DMS53 (cell line): ENCODE data around the gene SIK3.
"Not testable (repeated sequence)": the region's sequence is repeated elsewhere in the genome, so short reads cannot be mapped to it uniquely, and the experiment has no call there.

ENCODE experiments used
- DNase-seq: peaks from one replicate; lab custom pipeline; 2025; lab: John Stamatoyannopoulos, UW

SIK3 gene

GRCh38 chr11:116825854-116826750, 272.1 kb downstream of the SIK3 start:
- no peak for DNase-seq

DNA sequence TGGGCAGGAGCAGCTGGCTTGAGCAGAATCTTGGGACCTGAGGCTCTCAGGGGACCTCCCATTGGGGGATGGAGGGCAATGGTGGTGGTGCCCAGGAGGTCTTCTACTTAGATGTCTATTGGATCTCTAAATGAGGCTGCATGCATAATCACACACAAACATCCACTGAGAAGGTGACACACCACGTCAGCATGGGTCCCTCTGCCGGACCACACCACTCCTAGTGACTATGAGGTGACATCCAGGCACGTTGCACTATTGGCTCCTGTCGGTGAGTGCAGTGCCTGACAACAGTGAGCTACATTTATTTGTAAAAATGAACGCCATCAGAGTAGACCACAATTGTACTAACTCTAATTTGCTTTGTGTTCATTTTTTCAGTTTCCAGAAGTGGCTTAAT, 272.8 kb downstream of the SIK3 start:
- no peak for DNase-seq

DNA sequence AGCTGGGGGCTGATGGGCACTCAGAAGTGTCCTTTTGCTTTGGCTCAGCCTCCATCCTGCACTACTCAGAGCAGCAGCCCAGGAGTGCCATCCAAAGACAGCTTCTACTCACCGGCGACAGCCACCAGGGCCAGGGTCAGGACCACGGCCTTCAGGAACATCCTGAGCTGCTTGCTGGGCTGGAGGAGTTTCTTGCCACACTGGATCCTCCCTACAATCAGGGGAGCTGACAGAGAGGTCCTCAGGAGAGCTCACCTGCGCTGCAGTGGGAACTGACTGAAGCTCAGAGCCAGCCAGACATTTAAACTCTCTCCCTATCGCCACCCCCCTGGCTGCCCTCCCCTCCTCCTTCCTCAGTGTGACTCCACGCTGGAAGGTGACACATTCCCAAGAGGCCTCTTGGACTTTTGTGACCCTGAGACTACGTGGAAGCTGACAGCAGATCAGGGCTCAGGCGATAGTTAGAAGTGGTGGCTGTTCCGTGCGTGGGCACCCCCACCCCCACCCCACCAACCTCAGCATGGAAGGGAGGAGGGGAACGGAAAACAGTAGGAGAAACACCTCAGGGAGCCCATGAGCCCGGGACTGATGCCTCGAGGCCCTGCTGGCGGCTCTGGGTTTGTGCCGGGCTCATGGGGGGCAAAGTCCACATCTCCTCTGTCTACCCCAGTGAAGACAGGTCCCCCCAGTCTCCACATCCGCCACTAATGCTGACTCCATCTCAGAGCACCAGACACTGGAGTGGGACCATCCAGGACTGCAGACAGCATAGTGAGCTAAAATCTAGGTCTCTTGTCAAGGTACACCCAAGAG, 275.0 kb downstream of the SIK3 start, which contains the start of gene APOA4:
TSS of gene APOA4 (minus strand) at position 274 of the 813 bp plus-strand sequence. CDS start at position 161, 113 bp downstream.
- DNase-seq: no peak

GRCh38 chr11:116822575-116822974, 275.7 kb downstream of the SIK3 start:
- DNase-seq: no peak

DNA sequence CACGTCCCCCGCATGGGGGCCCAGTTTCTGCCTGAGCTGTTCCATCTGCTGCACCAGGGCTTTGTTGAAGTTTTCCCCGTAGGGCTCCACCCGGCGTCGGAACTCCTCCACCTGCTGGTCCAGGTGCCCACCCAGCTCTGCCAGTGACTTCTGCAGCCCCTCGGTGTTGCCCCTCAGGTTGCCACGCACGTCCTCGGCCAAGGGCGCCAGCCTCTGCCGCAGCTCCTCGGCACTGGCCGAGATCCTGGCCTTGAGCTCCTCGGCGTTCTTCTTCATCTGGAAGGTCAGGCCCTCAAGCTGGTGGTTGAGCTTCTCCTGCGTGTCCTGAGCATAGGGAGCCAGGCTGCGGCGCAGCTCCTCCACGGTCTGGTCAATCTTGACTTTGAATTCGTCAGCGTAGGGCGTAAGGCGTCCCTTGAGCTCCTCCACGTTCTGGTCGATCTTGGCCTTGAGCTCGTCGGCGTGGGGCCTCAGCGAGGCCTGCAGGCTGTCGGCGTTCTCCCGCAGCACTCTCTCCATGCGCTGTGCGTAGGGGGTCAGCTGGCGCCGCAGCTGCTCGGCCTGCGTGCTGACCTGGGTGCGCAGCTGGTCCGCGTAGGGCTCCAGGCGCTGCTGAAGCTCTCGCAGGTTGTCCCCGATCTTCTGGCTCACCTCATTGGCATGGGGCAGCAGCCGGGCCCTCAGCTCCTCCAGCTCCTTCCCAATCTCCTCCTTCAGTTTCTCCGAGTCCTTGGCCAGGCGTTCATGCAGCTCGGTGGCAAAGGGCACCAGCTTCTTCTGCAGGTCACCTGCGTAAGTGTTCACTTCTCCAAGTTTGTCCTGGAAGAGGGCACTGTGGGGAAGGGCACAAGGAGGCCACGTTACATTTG, 276.9 kb downstream of the SIK3 start:
- DNase-seq: no peak

DNA sequence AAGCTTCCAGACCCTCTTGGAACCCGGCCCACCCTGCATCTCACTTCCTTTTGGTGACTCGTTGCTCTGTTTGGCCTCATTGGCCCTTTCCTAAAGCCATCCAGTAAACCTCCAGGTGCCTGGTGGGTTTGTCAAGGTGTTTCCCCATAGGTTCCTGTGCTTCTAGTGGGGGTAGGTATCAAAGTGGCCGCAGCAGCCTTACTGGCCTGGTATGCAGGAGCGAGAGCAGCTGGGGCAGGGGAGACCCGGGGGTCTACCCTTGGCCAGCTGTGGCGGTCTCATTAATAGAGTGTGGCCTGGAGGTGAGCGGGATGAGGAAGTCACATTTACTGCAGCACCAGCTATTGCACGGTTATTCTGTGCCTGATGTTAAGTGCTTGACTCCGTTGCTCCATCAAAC, 279.2 kb downstream of the SIK3 start:
- no peak for DNase-seq

GRCh38 chr11:116814502-116814901, 283.7 kb downstream of the SIK3 start:
- DNase-seq: no peak

- no peak for DNase-seq
Measured at GRCh38 chr11:116813781-116814471, 284.3 kb downstream of the SIK3 start.

GRCh38 chr11:116813170-116813569, 285.1 kb downstream of the SIK3 start:
- no peak for DNase-seq

DNA sequence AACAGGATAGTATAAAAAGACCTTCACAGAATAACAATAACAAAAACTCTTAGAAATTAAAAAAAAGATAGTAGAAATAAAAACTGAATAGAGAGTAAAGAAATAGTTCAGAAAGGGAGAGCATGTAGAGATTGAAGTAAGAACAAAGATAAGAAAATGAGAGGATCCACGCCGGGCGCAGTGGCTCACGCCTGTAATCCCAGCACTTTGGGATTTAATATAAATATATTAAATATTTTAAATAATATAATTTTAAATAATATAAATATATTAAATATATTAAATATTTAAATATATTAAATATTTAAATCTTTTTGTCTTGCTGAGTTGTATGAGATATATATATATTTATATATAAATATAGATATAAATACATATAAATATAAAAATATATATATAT, 286.1 kb downstream of the SIK3 start:
- DNase-seq: no peak

DNA sequence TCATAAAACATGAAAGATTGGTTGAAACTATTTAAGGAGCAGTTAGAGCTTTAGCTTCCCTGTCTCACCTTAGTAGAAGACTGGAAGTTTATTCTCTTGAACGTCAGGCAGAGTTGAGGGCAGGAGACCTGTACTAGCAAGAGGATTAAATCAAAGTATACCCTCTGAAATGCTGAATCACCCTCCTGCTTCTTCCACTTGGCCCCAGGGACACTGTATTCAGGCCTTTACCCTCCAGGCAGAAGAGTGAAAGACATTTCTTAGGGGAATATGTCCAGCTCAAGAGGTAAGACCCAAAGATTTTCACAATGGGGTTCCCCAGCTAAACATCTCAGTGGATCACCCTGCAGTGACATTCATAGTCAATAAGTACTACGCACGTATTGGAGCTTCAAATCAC, 287.0 kb downstream of the SIK3 start:
- DNase-seq: no peak

DNA sequence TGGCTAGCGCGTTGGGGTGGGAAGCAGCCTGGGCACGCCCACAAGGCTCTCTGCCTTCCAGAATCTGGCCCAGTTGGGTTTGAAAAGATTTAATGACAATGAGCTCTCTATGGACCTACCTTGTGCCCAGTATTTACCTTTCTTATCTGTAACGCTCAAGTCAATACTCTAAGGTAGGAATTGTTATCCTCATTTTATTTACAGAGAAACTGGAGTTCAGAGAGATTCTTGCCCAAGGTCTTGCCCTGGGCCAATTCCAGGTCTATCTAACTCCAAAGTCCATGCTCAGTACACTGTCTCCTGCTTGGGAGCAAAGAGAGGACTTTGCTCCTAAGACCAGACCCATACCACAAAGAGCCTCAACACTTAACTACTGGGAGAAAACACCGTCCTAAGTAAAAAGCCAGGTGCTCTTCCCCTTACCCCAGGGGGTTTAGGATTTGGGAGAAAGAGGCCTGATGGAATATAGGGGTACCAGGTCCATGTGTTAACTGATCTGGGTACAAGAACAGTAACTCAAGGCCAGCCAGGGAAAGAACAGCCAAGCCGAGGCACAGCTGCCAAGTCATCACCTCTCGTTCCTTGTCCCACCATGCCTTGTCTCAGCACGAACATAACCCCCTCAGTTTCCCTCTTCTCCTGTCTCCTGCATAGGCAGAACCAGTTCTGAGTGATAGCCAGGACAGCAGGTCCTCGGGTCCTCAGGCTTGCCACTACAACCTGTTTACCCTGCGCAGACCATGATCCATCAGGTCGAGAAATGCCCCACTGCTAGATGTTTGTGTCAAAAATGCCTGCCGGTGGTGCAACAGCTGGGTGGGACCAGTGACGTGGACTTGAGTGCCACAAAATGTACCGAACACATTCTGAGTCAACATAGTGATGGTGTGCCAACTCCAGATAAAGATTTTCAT, 289.7 kb downstream of the SIK3 start:
- no peak for DNase-seq

GRCh38 chr11:116807601-116808261, 290.5 kb downstream of the SIK3 start:
- no peak for DNase-seq

GRCh38 chr11:116804001-116804400, 294.2 kb downstream of the SIK3 start:
- no peak for DNase-seq

DNA sequence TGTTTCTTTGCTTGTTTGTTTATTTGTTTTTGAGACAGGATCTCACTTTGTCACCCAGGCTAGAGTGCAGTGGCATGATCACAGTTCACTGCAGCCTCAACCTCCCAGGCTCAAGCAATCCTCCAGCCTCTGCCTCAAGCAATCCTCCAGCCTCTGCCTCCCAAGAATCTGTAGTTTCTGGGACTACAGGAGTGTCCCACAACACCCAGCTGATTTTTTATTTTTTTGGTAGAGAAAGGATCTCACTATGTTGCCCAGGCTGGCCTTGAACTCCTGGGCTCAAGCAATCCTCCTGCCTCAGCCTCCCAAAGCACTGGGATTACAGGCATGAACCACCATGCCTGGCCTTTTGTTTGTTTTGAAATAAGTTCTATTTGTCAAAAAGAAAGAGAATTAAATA, 296.6 kb downstream of the SIK3 start:
- not testable (repeated sequence) for DNase-seq

DNA sequence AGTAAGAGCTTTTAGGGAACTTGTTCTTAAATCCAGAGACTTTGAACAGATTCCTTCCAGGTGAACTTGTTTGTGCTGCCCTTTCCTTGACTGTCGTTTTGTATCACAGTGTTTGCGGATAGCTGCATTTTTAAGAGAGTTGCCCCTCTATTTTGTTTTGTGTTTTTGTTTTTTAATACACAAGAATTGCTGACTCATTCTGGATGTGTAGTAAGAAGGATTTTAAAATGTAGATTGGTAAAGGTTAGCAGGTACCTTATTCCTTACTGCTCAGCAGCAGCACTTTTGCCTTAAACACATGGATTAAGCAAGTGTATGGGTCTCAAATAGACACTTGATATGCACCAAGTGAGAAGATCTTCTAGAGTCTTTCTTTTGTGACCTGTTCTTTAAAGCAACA, 297.6 kb downstream of the SIK3 start:
- no peak for DNase-seq

DNA sequence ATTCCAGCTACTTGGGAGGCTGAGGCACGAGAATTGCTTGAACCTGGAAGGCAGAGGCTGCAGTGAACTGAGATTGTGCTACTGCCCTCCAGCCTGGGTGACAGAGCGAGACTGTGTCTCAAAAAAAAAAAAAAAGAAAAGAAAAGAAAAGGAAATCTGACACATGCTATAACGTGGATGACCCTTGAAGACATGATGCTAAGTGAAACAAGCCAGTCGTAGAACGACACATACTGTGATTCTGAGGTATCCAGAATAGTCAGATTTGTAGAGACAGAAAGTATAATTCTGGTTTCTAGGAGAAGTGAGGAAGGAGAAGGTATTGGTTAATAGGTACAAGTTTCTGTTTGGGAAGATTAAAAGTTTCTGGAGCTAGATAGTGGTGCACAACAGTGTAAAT, 299.9 kb downstream of the SIK3 start:
- no peak for DNase-seq

DNA sequence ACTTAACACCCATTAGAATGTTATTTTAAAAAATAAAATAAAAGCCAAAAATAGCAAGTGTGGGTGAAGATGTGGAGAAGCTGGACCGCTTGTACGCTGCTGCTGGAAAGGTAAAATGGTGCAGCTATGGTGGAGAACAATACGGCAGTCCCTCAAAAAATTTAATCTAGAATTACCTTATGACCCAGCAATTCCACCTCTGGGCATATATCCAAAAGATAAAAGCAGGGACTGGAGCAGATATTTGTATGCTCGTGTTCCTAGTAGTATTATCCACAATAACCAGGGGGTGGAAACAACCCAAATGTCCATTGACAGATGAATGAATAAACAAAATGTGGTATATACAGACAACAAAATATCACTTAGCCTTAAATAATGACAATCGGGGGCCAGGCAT, 300.4 kb downstream of the SIK3 start:
- no peak for DNase-seq

DNA sequence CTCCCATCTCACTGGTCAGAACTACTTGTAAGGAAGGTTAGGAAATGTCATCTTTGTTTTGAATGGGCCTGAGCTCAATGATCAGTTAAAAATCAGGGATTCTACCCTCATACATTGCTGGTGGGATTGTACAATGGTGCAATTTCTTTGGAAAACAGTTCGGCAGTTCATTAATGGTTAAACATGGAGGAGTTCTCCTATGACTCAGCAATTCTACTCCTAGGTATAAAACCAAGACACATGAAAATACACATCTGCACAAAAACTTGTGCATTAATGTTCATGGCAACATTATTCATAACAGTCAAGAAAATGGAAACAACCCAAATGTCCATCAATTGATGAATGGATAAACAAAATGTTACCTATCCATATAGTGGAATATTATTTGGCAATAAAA, 301.7 kb downstream of the SIK3 start:
- no peak for DNase-seq

DNA sequence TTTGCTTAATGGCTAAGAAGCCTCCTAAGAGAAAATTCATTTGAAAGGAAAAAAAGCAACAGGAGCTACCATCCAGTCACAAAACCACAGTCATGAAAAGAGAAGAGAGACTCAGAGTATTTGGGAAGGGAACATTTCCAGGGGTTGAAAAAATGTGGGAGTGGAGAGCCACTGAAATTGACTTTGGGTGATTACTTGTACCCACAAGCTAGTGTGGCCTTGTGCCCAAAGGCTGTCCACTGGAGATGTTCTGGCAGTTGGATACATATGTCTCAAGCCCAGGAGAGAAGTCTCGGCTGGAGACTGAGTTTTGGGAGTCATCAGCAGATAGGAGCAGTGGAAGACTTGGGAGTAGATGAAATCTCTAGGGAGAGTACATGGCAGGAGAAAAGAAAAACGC, 303.4 kb downstream of the SIK3 start:
- no peak for DNase-seq
